HG03342 (cell line): ENCODE data around the gene RABL2A.
"Not testable (repeated sequence)": the region's sequence is repeated elsewhere in the genome, so short reads cannot be mapped to it uniquely, and the experiment has no call there.

Experiments
- ATAC-seq: cut with Tn5 transposase; IDR thresholded peaks from one replicate; pipeline ENCODE4 v1.9.1; 2021; ENCODE audit warnings: mild to moderate bottlenecking, moderate library complexity; ENCODE audit not compliant: unreplicated experiment

The RABL2A gene

GRCh38 chr2:113606036-113606435, 21.0 kb upstream of the RABL2A start:
- not testable (repeated sequence) for ATAC-seq

- not testable (repeated sequence) for ATAC-seq
Observed at GRCh38 chr2:113609822-113610221, 17.2 kb upstream of the RABL2A start.

GRCh38 chr2:113621002-113621401, 6.1 kb upstream of the RABL2A start:
- not testable (repeated sequence) for ATAC-seq

- not testable (repeated sequence) for ATAC-seq
Observed at GRCh38 chr2:113625906-113626305, 1.2 kb upstream of the RABL2A start.

GRCh38 chr2:113632849-113633345, 5.8 kb downstream of the RABL2A start:
- not testable (repeated sequence) for ATAC-seq

- ATAC-seq = not testable (repeated sequence)
Observed at GRCh38 chr2:113635358-113635757, 8.3 kb downstream of the RABL2A start.

GRCh38 chr2:113636226-113636625, 9.2 kb downstream of the RABL2A start:
- not testable (repeated sequence) for ATAC-seq

- ATAC-seq = not testable (repeated sequence)
Observed at GRCh38 chr2:113638084-113638483, 11.0 kb downstream of the RABL2A start.

GRCh38 chr2:113646217-113646616, 19.2 kb downstream of the RABL2A start:
- ATAC-seq = not testable (repeated sequence)

GRCh38 chr2:113650834-113651815, 24.1 kb downstream of the RABL2A start:
- ATAC-seq = not testable (repeated sequence)

GRCh38 chr2:113652599-113652998, 25.5 kb downstream of the RABL2A start:
- not testable (repeated sequence) for ATAC-seq

- ATAC-seq = not testable (repeated sequence)
Observed at GRCh38 chr2:113656031-113656624, 29.1 kb downstream of the RABL2A start.

- not testable (repeated sequence) for ATAC-seq
Observed at GRCh38 chr2:113657735-113658134, 30.7 kb downstream of the RABL2A start.

GRCh38 chr2:113663285-113664060, 36.4 kb downstream of the RABL2A start:
- not testable (repeated sequence) for ATAC-seq

- not testable (repeated sequence) for ATAC-seq
Observed at GRCh38 chr2:113664761-113665533, 37.9 kb downstream of the RABL2A start.

- not testable (repeated sequence) for ATAC-seq
Observed at GRCh38 chr2:113669013-113669412, 41.9 kb downstream of the RABL2A start.

GRCh38 chr2:113672326-113672932, 45.4 kb downstream of the RABL2A start:
- no peak for ATAC-seq

- ATAC-seq = no peak
Observed at GRCh38 chr2:113675875-113676274, 48.8 kb downstream of the RABL2A start.

- no peak for ATAC-seq
Observed at GRCh38 chr2:113676623-113677266, 49.7 kb downstream of the RABL2A start.
